HG03060 (cell line): ENCODE data around the gene NPHS1.
"Not testable (repeated sequence)": the region's sequence is repeated elsewhere in the genome, so short reads cannot be mapped to it uniquely, and the experiment has no call there.

ENCODE experiments used
- ATAC-seq: cut with Tn5 transposase; IDR thresholded peaks from one replicate; pipeline ENCODE4 v1.9.1; 2021; ENCODE audit warnings: low read depth, moderate number of reproducible peaks; ENCODE audit not compliant: unreplicated experiment

NPHS1 gene

GRCh38 chr19:35816846-35817245 is 35.5 kb downstream of the NPHS1 start:
- ATAC-seq, result no peak

- ATAC-seq, result no peak
These were observed 36.0 kb downstream of the NPHS1 start for GRCh38 chr19:35816262-35816661.

GRCh38 chr19:35813043-35813890 is 39.0 kb downstream of the NPHS1 start:
- ATAC-seq, result no peak

- ATAC-seq, result no peak
These were observed 39.9 kb downstream of the NPHS1 start, which contains the start of gene PRODH2 for GRCh38 chr19:35812220-35813042. PRODH2 (minus strand) TSS chr19:35812845; CDS start chr19:35812805, 40 bp downstream.

GRCh38 chr19:35811317-35812219 is 40.7 kb downstream of the NPHS1 start:
- ATAC-seq, result no peak

GRCh38 chr19:35807633-35808032 is 44.7 kb downstream of the NPHS1 start:
- no peak for ATAC-seq

- no peak for ATAC-seq
These were observed 45.7 kb downstream of the NPHS1 start for GRCh38 chr19:35806597-35806996.

GRCh38 chr19:35805526-35806102 is 46.7 kb downstream of the NPHS1 start:
- no peak for ATAC-seq

- no peak for ATAC-seq
These were observed 50.5 kb downstream of the NPHS1 start for GRCh38 chr19:35801828-35802227.

- no peak for ATAC-seq
These were observed 54.6 kb downstream of the NPHS1 start for GRCh38 chr19:35797663-35798062.

- no peak for ATAC-seq
These were observed 55.4 kb downstream of the NPHS1 start for GRCh38 chr19:35796645-35797542.

GRCh38 chr19:35795564-35795963 is 56.7 kb downstream of the NPHS1 start:
- ATAC-seq, result not testable (repeated sequence)

GRCh38 chr19:35793381-35794165 is 58.7 kb downstream of the NPHS1 start:
- ATAC-seq, result no peak

GRCh38 chr19:35792888-35793287 is 59.4 kb downstream of the NPHS1 start:
- no peak for ATAC-seq

- no peak for ATAC-seq
These were observed 60.0 kb downstream of the NPHS1 start for GRCh38 chr19:35792312-35792711.

- ATAC-seq, result no peak
These were observed 60.5 kb downstream of the NPHS1 start for GRCh38 chr19:35791814-35792279.

GRCh38 chr19:35790981-35791813 is 61.1 kb downstream of the NPHS1 start:
- no peak for ATAC-seq
